SK-N-SH (cell line): ENCODE data around the gene MSL1.

Experiments
- FOXM1 ChIP-seq: IDR thresholded peaks from 2 replicates; pipeline ENCODE4 v1.4.0; 2012; ENCODE audit warnings: low read depth, mild to moderate bottlenecking
- GABPA ChIP-seq: IDR thresholded peaks from 2 replicates; pipeline ENCODE4 v1.4.0; 2012; ENCODE audit warnings: low read depth, mild to moderate bottlenecking
- MEF2A ChIP-seq: IDR thresholded peaks from 2 replicates; pipeline ENCODE4 v1.4.0; 2012; ENCODE audit warnings: low read depth, borderline replicate concordance
- NRF1 ChIP-seq: IDR thresholded peaks from 2 replicates; pipeline ENCODE4 v1.6.1; 2012; ENCODE audit warnings: low read depth, mild to moderate bottlenecking, low read length
- POLR2AphosphoS5 ChIP-seq: IDR thresholded peaks from 2 replicates; pipeline ENCODE4 v1.6.1; 2012; ENCODE audit warnings: low read depth, low read length
- RAD21 ChIP-seq: IDR thresholded peaks from 2 replicates; pipeline ENCODE4 v1.6.1; 2012; ENCODE audit warnings: mild to moderate bottlenecking, low read length
- RXRA ChIP-seq: IDR thresholded peaks from 2 replicates; pipeline ENCODE4 v1.4.0; 2012; ENCODE audit warnings: low read depth, mild to moderate bottlenecking, borderline replicate concordance
- SIN3A ChIP-seq: IDR thresholded peaks from 2 replicates; pipeline ENCODE4 v1.6.1; 2012; ENCODE audit warnings: low read depth, mild to moderate bottlenecking, low read length, moderate library complexity, borderline replicate concordance
- TF ChIP-seq, protein P1 (sequence below): IDR thresholded peaks from 2 replicates; pipeline ENCODE4; 2012
- TF ChIP-seq, protein P2 (sequence below): fragments of 200-600 bp; sonication (generic); IDR thresholded peaks from 2 replicates; pipeline ENCODE4 v1.6.1; 2017; ENCODE audit warnings: antibody characterized with exemption, mild to moderate bottlenecking, moderate library complexity

DNA sequence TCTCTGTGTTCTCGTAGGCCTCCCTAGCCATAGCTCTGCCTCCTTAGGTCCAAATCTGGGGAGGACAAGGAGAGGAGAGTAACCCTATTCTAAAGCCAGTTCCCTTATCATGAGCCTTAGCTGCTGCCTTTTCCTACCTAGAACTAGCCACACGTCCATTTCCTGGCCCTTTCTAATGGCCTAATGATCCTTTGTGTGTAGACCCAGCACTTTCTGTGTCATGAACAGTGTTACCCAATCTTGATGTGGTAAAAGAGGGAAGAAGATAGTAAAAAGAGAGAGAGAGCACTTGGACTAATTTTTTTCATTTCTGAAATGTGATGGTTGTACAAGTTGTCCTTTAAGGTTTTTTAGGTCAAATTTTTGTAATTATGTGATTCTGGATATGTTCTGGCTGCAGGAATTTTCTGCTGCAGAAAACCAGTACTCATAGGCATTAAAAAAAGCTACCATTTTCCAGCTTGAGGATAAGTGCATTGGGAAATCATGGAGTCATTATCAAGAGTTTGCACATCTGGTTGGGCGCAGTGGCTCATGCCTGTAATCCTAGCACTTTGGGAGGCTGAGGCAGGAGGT lies 36.8 kb downstream of the MSL1 start:
- TF ChIP-seq POLR2AphosphoS5 (no peak), MEF2A (no peak), SIN3A (no peak), GABPA (no peak), RAD21 (no peak), NRF1 (no peak), FOXM1 (no peak), RXRA (no peak)
- TF ChIP-seq, protein P1, sequence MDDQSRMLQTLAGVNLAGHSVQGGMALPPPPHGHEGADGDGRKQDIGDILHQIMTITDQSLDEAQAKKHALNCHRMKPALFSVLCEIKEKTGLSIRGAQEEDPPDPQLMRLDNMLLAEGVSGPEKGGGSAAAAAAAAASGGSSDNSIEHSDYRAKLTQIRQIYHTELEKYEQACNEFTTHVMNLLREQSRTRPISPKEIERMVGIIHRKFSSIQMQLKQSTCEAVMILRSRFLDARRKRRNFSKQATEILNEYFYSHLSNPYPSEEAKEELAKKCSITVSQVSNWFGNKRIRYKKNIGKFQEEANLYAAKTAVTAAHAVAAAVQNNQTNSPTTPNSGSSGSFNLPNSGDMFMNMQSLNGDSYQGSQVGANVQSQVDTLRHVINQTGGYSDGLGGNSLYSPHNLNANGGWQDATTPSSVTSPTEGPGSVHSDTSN: no peak
- TF ChIP-seq, protein P2, sequence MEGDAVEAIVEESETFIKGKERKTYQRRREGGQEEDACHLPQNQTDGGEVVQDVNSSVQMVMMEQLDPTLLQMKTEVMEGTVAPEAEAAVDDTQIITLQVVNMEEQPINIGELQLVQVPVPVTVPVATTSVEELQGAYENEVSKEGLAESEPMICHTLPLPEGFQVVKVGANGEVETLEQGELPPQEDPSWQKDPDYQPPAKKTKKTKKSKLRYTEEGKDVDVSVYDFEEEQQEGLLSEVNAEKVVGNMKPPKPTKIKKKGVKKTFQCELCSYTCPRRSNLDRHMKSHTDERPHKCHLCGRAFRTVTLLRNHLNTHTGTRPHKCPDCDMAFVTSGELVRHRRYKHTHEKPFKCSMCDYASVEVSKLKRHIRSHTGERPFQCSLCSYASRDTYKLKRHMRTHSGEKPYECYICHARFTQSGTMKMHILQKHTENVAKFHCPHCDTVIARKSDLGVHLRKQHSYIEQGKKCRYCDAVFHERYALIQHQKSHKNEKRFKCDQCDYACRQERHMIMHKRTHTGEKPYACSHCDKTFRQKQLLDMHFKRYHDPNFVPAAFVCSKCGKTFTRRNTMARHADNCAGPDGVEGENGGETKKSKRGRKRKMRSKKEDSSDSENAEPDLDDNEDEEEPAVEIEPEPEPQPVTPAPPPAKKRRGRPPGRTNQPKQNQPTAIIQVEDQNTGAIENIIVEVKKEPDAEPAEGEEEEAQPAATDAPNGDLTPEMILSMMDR: no peak
